HFFc6 (cell line): Measurements from ENCODE around the gene TPST1. TPM values are rescaled to one million over a fixed set of nuclear protein-coding genes. Genes with fewer than 3 reads are reported as not detected.

ENCODE experiments used
- DNase-seq: peaks from one replicate; pipeline ENCODE4 v3.0.0-alpha.2; 2018
- H3K27ac Mint-ChIP-seq: 2 replicates; pipeline ENCODE4 v1.8.0; 2020; ENCODE audit warnings: mild to moderate bottlenecking, mixed read lengths
- H3K27me3 Mint-ChIP-seq: 2 replicates; pipeline ENCODE4 v1.8.0; 2021; ENCODE audit warnings: mild to moderate bottlenecking, moderate library complexity, mixed read lengths; ENCODE audit not compliant: insufficient read depth
- H3K36me3 Mint-ChIP-seq: 2 replicates; pipeline ENCODE4 v1.8.0; 2021; ENCODE audit warnings: low read depth, mixed read lengths
- H3K4me1 Mint-ChIP-seq: 2 replicates; pipeline ENCODE4 v1.8.0; 2020; ENCODE audit warnings: low read depth, mixed read lengths
- H3K4me3 Mint-ChIP-seq: 2 replicates; pipeline ENCODE4 v1.8.0; 2020; ENCODE audit warnings: mild to moderate bottlenecking, moderate library complexity, mixed read lengths
- H3K9me3 Mint-ChIP-seq: 2 replicates; pipeline ENCODE4 v1.8.0; 2020; ENCODE audit warnings: mild to moderate bottlenecking, mixed read lengths
- total RNA-seq, 6 experiments: library from RNA; stranded (reverse); fragmentation: NEBNext Ultra II Directional; extraction: Animal tissue kit (Norgen Biotek cat#: 25700); gene quantifications; 2 replicates in 1 of 6; 3 replicates in 5 of 6; pipeline ENCODE4 v1.2.3, GENCODE V29; 2021
- TF ChIP-seq, protein P1 (sequence below): fragments of 200-600 bp; sonication (generic); IDR thresholded peaks from 2 replicates; pipeline ENCODE4 v1.5.0; 2021; ENCODE audit warnings: antibody characterized with exemption, mild to moderate bottlenecking

The TPST1 gene
- total RNA-seq, 6 experiments from 2014 or later = 21.7 to 36.1 (median 29.2) TPM

- Mint-ChIP-seq H3K27me3 (no peaks in the 10 kb centered on the region), H3K4me1 (no peaks in the 10 kb centered on the region), H3K9me3 (no peaks in the 10 kb centered on the region; the same call in 1 of the 2 replicates), H3K36me3 (no peaks in the 10 kb centered on the region), H3K4me3 (no peak overlapping the region), H3K27ac (no peak overlapping the region)
- no peak for DNase-seq
- TF ChIP-seq, protein P1, sequence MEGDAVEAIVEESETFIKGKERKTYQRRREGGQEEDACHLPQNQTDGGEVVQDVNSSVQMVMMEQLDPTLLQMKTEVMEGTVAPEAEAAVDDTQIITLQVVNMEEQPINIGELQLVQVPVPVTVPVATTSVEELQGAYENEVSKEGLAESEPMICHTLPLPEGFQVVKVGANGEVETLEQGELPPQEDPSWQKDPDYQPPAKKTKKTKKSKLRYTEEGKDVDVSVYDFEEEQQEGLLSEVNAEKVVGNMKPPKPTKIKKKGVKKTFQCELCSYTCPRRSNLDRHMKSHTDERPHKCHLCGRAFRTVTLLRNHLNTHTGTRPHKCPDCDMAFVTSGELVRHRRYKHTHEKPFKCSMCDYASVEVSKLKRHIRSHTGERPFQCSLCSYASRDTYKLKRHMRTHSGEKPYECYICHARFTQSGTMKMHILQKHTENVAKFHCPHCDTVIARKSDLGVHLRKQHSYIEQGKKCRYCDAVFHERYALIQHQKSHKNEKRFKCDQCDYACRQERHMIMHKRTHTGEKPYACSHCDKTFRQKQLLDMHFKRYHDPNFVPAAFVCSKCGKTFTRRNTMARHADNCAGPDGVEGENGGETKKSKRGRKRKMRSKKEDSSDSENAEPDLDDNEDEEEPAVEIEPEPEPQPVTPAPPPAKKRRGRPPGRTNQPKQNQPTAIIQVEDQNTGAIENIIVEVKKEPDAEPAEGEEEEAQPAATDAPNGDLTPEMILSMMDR = no peak
These were observed 28.2 kb upstream of the TPST1 start for GRCh38 chr7:66176914-66177313.

- DNase-seq = no peak
- no peaks in the 10 kb centered on the region for H3K27me3 Mint-ChIP-seq
- no peak overlapping the region for H3K4me3 Mint-ChIP-seq
- TF ChIP-seq, protein P1 = no peak
- H3K36me3 Mint-ChIP-seq = no peaks in the 10 kb centered on the region
- H3K4me1 Mint-ChIP-seq = peaks cover 2% of the 10 kb centered on the region
- H3K9me3 Mint-ChIP-seq = no peaks in the 10 kb centered on the region
- no peak overlapping the region for H3K27ac Mint-ChIP-seq
These were observed 26.9 kb upstream of the TPST1 start for GRCh38 chr7:66178258-66178657.

DNA sequence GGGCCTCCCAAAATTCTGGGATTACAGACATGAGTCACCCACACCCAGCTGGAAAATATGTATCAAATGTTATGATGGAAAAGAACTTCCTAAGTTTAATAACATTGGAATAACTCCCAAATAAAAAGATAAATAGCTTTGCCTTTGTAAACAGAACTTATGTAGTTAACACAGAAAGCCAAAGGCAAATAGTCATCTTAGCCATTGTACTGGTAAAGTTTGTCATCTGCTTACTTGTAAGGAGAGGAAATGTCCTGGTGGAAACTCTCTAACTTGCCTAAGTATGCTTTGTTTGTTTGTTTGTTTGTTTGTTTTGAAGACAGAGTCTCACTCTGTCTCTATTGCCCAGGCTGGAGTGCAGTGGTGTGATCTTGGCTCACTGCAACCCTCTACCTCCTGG lies 23.8 kb upstream of the TPST1 start:
- Mint-ChIP-seq H3K4me3 (no peak overlapping the region), H3K36me3 (no peaks in the 10 kb centered on the region), H3K9me3 (no peaks in the 10 kb centered on the region), H3K27me3 (no peaks in the 10 kb centered on the region; the same call in 1 of the 2 replicates), H3K4me1 (peaks cover 19% of the 10 kb centered on the region), H3K27ac (no peak overlapping the region)
- DNase-seq = no peak
- TF ChIP-seq, protein P1 = no peak

DNA sequence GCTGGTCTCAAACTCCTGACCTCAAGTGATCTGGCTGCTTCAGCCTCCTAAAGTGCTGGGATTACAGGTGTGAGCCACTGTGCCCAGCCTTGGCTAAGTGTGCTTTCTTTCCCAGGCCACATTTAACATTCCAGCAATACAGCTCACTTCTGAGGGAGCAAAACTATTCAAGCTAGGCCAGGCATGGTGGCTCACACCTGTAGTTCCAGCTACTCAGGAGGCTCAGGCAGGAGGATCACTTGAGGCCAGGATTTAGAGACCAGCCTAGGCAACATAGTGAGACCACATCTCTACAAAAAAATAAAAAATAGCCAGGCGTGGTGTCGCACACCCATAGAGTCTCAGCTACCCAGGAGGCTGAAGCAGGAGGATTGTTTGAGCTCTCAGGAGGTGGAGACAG lies 23.3 kb upstream of the TPST1 start:
- Mint-ChIP-seq H3K4me1 (peaks cover 19% of the 10 kb centered on the region), H3K4me3 (no peak overlapping the region), H3K9me3 (no peaks in the 10 kb centered on the region), H3K27ac (no peak overlapping the region), H3K36me3 (no peaks in the 10 kb centered on the region), H3K27me3 (no peaks in the 10 kb centered on the region; the same call in 1 of the 2 replicates)
- TF ChIP-seq, protein P1 = no peak
- DNase-seq = no peak

- Mint-ChIP-seq H3K27ac (peak overlapping the region; percentile 90; the same call in 1 of the 2 replicates), H3K9me3 (no peaks in the 10 kb centered on the region), H3K4me1 (peaks cover 19% of the 10 kb centered on the region), H3K4me3 (no peak overlapping the region), H3K27me3 (no peaks in the 10 kb centered on the region; the same call in 1 of the 2 replicates), H3K36me3 (no peaks in the 10 kb centered on the region)
- TF ChIP-seq, protein P1 = no peak
- DNase-seq = no peak
These were observed 22.2 kb upstream of the TPST1 start for GRCh38 chr7:66182920-66183319.

DNA sequence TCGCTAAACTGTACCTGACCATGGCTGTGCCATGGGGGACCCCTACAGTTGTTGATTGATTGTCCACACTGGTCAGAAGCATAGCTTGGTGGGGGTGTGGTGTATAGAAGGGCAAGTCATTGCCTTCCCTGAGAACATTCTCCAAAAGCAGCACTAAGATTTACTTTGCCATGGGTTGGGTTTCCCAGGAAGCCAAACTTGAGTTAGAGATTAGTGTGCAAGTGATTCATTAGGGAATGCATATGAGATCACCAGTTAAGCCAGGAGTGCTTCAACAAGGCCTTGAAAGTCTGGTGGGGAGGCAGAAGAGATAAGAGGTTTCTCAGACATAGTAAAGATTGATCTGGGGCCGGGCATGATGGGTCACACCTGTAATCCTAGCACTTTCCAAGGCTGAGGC lies 21.4 kb upstream of the TPST1 start:
- H3K36me3 Mint-ChIP-seq = no peaks in the 10 kb centered on the region
- TF ChIP-seq, protein P1 = no peak
- no peaks in the 10 kb centered on the region for H3K9me3 Mint-ChIP-seq
- peak overlapping the region; percentile 90 for H3K27ac Mint-ChIP-seq
- peaks cover 19% of the 10 kb centered on the region for H3K4me1 Mint-ChIP-seq
- peak; percentile 87 for DNase-seq
- no peak overlapping the region for H3K4me3 Mint-ChIP-seq
- H3K27me3 Mint-ChIP-seq = no peaks in the 10 kb centered on the region; the same call in 1 of the 2 replicates
